Measurements from ENCODE around the gene RPL27A. TPM values are rescaled to one million over a fixed set of nuclear protein-coding genes. Genes with fewer than 3 reads are reported as not detected.

The RPL27A gene
- total RNA-seq, 2 donors from 2014 or later = 598 to 620 TPM

DNA sequence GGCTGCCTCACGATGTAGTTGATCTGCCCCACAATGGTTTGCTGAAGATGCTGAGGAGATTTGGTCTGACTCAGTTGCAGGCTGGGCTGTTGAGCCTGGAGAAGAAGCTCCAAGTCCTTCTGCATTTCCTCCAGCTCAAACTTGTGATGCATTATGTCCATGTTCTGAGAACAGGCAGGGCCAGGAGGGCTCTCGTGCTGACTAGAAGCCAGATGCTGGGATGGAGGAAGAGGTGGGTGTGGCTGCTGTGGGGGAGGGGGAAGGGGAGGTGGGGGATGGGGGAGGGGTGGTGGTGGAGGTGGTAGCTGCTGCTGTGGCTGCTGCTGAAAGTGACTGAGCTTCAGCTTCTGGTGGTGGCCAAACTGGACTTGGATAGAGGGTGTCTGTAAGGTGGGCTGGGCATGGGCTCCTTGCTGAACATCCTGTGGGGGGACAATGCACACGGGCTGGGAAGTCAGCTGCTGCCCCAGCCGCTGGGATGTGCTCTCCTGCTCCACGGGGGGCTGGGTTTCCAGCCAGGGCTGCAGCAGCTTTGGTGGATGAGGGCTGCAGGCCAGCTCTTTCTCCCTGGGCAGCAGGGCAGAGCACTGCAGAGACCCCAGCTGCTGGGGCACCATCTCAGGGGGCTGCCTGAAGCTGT, 42.2 kb upstream of the RPL27A start:
- DNase-seq (ENCODE audit: low spot score) = no peak
- peaks cover 1% of the 10 kb centered on the region for H3K36me3 ChIP-seq
- no peaks in the 10 kb centered on the region for H3K4me1 ChIP-seq
- peaks cover 0 to 4% of the 10 kb centered on the region in 2 donors for H3K9me3 ChIP-seq
- TF ChIP-seq, protein P1, sequence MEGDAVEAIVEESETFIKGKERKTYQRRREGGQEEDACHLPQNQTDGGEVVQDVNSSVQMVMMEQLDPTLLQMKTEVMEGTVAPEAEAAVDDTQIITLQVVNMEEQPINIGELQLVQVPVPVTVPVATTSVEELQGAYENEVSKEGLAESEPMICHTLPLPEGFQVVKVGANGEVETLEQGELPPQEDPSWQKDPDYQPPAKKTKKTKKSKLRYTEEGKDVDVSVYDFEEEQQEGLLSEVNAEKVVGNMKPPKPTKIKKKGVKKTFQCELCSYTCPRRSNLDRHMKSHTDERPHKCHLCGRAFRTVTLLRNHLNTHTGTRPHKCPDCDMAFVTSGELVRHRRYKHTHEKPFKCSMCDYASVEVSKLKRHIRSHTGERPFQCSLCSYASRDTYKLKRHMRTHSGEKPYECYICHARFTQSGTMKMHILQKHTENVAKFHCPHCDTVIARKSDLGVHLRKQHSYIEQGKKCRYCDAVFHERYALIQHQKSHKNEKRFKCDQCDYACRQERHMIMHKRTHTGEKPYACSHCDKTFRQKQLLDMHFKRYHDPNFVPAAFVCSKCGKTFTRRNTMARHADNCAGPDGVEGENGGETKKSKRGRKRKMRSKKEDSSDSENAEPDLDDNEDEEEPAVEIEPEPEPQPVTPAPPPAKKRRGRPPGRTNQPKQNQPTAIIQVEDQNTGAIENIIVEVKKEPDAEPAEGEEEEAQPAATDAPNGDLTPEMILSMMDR (IDR thresholded peaks at IDR 0.05) = no peak
- H3K27ac ChIP-seq = no peak overlapping the region
- H3K4me3 ChIP-seq = no peak overlapping the region
- H3K27me3 ChIP-seq = no peaks in the 10 kb centered on the region

DNA sequence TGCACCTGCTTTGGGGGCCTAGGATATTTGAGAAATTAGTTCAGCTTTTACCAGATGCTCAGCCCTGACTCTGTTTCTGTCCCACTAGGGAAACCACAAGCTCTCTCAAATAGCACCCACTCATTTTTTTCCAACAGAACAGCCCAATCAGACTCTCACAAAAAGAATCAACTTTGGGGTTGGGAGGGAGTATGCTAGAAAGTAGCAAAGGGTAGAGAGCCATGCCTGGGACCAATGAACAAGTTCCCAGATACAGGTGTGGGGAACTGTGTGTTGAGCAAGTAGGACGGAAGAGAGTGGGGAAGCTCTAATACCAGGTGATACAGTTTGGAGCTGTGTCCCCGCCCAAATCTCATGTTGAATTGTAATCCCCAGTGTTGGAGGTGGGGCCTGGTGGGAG, 41.3 kb upstream of the RPL27A start:
- peaks cover 0 to under 1% of the 10 kb centered on the region in 2 donors for H3K9me3 ChIP-seq
- no peak for DNase-seq (ENCODE audit: low spot score)
- H3K27me3 ChIP-seq = no peaks in the 10 kb centered on the region
- TF ChIP-seq, protein P1 (IDR thresholded peaks at IDR 0.05) = no peak
- H3K27ac ChIP-seq = no peak overlapping the region
- peaks cover 7% of the 10 kb centered on the region for H3K36me3 ChIP-seq
- no peaks in the 10 kb centered on the region for H3K4me1 ChIP-seq
- H3K4me3 ChIP-seq = no peak overlapping the region

DNA sequence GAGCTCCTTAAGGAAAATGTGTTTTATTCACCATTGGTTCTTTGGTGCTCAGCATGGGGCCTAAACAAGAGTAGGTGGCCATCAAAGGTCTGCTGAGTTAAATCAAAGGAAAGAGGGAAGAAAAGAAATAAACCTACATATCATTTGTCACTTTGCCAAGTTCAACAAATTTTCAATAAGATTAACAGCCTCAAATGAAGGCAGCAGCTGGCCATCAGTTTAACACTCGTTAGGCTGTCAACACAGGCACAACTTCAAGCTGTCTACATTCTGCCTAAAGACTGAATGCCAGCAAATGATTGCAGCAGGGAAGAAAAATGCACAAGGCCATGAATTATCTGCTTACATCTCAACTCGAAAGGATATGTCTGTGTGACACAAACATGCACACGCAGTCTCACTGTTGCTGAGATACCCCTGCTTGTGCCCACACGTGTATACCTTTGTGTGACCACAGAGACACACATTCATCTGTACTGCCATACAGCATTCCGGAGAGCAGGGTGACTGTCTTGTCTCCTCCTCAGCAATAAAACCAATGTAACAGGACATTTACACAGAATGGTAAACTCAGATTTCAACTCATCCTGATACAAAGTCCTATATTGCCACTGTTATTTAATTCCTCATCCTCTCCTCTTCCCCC, 40.3 kb upstream of the RPL27A start:
- no peaks in the 10 kb centered on the region for H3K4me1 ChIP-seq
- no peak for DNase-seq (ENCODE audit: low spot score)
- TF ChIP-seq, protein P1 (IDR thresholded peaks at IDR 0.05) = no peak
- no peak overlapping the region for H3K4me3 ChIP-seq
- no peak overlapping the region for H3K27ac ChIP-seq
- no peaks in the 10 kb centered on the region for H3K9me3 ChIP-seq
- H3K36me3 ChIP-seq = peaks cover 7% of the 10 kb centered on the region
- H3K27me3 ChIP-seq = no peaks in the 10 kb centered on the region

DNA sequence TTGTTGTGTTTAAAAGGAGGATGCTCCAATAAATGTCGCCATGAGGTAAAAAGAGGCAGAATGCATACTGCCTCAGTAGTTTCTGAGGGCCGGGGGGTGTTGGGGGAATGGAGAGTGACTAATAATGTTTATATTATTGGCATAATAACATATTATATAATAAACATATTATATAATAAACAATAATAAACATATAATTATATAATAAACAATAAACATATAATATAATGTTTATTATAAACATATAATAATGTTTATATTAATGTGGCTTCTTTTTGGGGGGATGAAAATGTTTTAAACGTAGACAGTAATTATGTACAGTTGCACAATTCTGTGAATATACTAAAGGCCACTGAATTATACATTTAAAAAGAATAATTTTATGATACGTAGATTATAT, 35.7 kb upstream of the RPL27A start:
- no peak for DNase-seq (ENCODE audit: low spot score)
- Histone ChIP-seq H3K4me3 (no peak overlapping the region), H3K27me3 (no peaks in the 10 kb centered on the region), H3K4me1 (no peaks in the 10 kb centered on the region), H3K9me3 (no peaks in the 10 kb centered on the region), H3K27ac (no peak overlapping the region), H3K36me3 (peaks cover 7% of the 10 kb centered on the region)
- TF ChIP-seq, protein P1 (IDR thresholded peaks at IDR 0.05) = no peak

DNA sequence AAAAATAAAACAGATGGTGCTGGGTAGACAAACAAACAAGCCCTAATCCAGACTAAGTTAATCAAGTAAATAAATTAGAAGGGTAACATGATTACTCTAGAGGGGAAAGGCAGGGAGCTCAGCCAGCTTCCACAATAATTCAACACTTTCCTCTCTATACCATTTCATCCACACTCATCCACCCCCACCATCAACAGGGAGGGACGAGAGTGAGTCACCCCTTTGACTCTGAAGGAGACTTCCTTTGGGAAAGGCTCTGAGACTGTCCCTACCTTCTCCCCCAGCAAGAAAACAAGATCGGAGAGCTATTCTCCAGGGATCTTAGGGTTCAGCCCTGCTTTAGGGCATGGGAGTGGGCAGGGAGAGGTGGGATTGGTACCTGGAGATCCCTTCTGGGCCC, 33.2 kb upstream of the RPL27A start:
- no peak overlapping the region for H3K4me3 ChIP-seq
- no peaks in the 10 kb centered on the region for H3K27me3 ChIP-seq
- peaks cover 7% of the 10 kb centered on the region for H3K36me3 ChIP-seq
- H3K9me3 ChIP-seq = no peaks in the 10 kb centered on the region
- TF ChIP-seq, protein P1 (IDR thresholded peaks at IDR 0.05) = no peak
- DNase-seq (ENCODE audit: low spot score) = no peak
- H3K27ac ChIP-seq = no peak overlapping the region
- no peaks in the 10 kb centered on the region for H3K4me1 ChIP-seq

All from right atrium auricular region (tissue), 2 donors.